Choroid plexus epithelial cell (primary cell): ENCODE measurements around the gene CREB3L1.
"Not testable (repeated sequence)": the region's sequence is repeated elsewhere in the genome, so short reads cannot be mapped to it uniquely, and the experiment has no call there.

Experiments
- DNase-seq: peaks from one replicate; pipeline ENCODE4 v3.0.0-alpha.2; 2010; ENCODE audit warnings: low read depth
- H3K4me3 ChIP-seq: 2 replicates; pipeline ENCODE4 v1.5.1; 2011; ENCODE audit warnings: low read depth, mild to moderate bottlenecking, control low read depth, low read length, moderate library complexity
- TF ChIP-seq, protein P1 (sequence below): conservative IDR thresholded peaks from 2 replicates; pipeline ENCODE4 v1.5.1; 2011; ENCODE audit warnings: low read depth, mild to moderate bottlenecking, control low read depth, inconsistent platforms, low read length, moderate library complexity

The CREB3L1 gene

DNA sequence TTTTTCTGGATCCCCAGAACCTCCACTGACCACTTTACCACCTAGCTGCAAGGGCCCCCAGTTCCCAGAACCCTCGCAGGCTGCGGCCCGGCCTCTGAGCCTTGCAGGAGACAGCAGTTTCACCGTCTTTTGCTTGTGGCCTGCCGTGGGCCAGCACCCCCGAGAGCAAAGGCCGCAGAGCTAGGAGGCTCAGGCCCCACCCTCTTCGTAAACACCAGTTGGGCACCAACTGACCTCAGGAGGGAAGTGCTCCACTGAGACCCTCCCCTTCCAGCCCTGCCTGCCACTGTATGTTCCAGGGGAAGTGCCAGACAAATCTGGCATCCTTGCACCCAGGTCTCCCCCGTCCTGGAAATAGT lies 23.4 kb upstream of the CREB3L1 start:
- no peak for DNase-seq
- TF ChIP-seq, protein P1, sequence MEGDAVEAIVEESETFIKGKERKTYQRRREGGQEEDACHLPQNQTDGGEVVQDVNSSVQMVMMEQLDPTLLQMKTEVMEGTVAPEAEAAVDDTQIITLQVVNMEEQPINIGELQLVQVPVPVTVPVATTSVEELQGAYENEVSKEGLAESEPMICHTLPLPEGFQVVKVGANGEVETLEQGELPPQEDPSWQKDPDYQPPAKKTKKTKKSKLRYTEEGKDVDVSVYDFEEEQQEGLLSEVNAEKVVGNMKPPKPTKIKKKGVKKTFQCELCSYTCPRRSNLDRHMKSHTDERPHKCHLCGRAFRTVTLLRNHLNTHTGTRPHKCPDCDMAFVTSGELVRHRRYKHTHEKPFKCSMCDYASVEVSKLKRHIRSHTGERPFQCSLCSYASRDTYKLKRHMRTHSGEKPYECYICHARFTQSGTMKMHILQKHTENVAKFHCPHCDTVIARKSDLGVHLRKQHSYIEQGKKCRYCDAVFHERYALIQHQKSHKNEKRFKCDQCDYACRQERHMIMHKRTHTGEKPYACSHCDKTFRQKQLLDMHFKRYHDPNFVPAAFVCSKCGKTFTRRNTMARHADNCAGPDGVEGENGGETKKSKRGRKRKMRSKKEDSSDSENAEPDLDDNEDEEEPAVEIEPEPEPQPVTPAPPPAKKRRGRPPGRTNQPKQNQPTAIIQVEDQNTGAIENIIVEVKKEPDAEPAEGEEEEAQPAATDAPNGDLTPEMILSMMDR, result no peak
- no peak overlapping the region for H3K4me3 ChIP-seq

DNA sequence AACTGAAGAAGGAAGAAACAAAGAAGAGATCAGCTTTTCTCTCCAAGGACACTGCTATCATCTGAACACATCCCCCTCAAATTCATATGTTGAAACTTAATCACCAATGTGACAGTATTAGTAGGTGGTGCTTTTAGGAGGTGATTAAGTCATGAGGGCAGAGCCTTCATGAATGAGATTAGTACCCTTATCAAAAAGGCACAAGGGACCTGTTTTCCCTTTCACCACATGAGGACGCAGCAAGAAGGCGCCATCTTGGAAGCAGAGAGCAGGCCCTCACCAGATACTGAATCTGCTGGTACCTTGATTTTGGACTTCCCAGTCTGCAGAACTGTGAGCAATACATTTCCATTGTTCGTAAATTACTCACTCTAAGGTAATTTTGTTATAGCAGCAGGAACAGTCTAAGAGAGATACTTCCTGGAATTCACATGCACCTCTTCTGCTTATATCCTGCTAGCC lies 20.9 kb upstream of the CREB3L1 start:
- TF ChIP-seq, protein P1, result no peak
- no peak for DNase-seq
- H3K4me3 ChIP-seq, result no peak overlapping the region

DNA sequence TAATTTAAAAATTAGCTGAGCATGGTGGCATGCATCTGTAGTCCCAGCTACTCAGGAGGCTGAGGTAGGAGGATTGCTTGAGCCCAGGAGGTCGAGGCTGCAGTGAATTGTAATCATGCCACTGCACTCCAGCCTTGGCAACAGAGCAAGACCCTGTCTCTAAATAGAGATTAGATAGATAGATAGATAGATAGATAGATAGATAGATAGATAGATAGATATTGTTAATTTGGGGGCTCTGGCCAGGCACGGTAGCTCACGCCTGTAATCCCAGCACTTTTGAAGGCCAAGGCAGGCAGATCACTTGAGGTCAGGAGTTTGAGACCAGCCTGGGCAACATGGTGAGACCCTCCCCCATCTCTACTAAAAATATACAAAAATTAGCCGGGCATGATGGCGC lies 18.1 kb upstream of the CREB3L1 start:
- not testable (repeated sequence) for DNase-seq, H3K4me3 ChIP-seq

DNA sequence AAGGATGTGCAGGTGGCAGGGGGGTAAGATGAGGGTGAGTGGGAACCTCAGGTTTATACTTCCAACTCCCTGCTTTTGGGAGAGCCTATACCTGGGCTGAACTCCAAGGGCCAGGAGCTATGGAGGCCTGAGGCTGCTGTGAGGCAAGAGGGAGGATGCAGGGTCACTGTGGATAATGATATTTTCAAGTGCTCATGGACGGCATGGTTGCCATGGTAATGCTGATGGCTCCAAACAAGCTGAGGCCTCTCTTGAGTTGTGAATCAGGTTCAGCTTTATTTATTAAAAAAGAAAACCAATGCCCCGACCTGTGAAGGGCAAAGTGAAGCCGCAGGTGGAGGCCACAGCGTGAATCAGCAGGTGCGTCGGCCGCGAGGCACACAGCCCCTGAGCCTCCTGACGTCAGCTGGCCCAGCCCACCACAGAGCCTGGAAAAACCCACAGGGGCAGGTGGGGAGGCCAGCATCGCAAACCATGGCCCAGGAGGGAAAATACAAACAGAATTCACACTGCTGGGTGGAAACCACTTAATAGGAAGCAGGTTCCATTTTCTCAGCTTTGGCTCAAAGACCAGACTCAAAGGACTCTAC lies 17.4 kb upstream of the CREB3L1 start:
- DNase-seq, result no peak
- no peak overlapping the region for H3K4me3 ChIP-seq
- TF ChIP-seq, protein P1, result no peak

DNA sequence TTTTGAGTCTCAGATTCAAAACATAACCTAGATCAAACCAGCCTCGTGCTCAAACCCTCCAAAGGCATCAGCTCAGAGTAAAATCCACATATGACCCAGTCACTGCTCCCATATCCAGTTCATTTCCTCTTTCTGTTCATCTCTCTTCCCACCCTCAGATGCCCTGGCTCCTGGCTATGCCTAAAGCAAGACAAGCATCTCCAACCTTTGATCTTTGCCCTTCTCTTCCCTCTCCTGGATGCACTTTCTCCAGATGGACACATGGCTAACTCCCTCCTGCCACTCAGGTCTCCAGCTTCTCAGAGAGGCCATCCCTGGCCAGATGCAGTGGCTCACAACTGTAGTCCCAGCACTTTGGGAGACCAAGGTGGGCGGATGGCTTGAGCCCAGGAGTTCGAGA lies 14.3 kb upstream of the CREB3L1 start:
- TF ChIP-seq, protein P1, result no peak
- DNase-seq, result no peak
- H3K4me3 ChIP-seq, result no peak overlapping the region

DNA sequence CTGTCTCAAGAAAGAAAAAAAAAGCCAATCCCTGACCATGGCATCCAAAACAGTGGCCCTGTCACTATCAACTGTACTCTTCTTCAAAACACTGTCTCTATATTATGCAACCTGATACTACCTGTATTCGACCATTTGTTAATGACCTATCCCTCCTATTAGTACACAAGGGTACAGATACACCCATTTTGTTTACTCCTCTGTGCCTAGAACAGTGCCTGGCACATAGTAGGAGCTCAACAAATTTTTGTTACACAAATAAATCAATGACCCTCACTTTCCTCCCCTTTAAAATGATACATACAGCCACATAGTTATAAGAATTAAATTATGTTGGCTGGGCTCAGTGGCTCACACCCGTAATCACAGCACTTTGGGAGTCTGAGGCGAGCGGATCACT lies 13.4 kb upstream of the CREB3L1 start:
- no peak for DNase-seq
- no peak overlapping the region for H3K4me3 ChIP-seq
- TF ChIP-seq, protein P1, result no peak

DNA sequence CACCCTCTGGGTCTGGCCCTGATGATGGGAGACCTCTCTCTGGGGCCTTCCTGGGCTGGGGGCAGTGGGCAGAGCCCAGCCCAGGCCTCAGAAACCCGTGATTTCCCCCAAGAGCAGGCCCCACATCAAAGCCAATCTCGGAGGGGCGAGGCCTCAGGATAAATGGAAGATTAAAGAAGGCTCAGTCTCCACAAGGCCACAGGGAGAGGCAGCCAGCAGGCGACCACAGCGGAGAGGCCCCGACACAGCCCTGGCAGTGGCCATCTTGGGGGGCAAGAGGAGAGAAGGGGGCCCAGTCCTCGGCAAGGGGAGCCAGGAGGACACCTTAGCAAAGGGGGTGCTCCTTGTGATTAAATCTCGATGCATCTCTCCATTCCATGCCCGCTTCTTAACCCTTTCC lies 12.5 kb upstream of the CREB3L1 start:
- TF ChIP-seq, protein P1, result no peak
- no peak overlapping the region for H3K4me3 ChIP-seq
- DNase-seq, result no peak
